Right renal cortex interstitium (tissue), 3 donors: ENCODE results near the gene PGA5. TPM values are rescaled to one million over a fixed set of nuclear protein-coding genes. Genes with fewer than 3 reads are reported as not detected.
"Not testable (repeated sequence)": the region's sequence is repeated elsewhere in the genome, so short reads cannot be mapped to it uniquely, and the experiment has no call there.

Experiments used
- DNase-seq, 3 donors: peaks; one replicate each; pipeline ENCODE4 v3.0.0-alpha.2; 2013; ENCODE audit warnings: low read depth in 3 of 3, low spot score in 2 of 3
- polyA plus RNA-seq, 3 donors: library from polyadenylated mRNA; unstranded; fragments of 120-200 nt; gene quantifications; one replicate each; pipeline ENCODE4 v1.2.1, GENCODE V29; 2013; ENCODE audit not compliant: insufficient read length in 3 of 3

Gene PGA5
- polyA plus RNA-seq, 3 donors = 0.17 TPM; not detected in 2

DNA sequence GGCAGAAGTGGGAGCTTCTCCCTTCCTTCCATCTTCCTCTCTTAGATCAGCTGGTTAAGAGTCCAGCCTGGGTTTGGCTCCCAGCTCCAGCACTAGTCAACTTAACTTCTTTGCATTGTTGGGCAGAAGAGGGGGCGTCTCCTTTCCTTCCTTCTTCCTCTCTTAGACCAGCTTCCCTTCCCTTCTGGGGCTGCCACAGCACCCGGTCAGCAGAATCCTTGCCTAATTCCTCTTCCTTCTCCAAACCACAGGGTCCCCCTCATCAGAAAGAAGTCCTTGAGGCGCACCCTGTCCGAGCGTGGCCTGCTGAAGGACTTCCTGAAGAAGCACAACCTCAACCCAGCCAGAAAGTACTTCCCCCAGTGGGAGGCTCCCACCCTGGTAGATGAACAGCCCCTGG, 18.3 kb upstream of the PGA5 start:
- not testable (repeated sequence) for DNase-seq

DNA sequence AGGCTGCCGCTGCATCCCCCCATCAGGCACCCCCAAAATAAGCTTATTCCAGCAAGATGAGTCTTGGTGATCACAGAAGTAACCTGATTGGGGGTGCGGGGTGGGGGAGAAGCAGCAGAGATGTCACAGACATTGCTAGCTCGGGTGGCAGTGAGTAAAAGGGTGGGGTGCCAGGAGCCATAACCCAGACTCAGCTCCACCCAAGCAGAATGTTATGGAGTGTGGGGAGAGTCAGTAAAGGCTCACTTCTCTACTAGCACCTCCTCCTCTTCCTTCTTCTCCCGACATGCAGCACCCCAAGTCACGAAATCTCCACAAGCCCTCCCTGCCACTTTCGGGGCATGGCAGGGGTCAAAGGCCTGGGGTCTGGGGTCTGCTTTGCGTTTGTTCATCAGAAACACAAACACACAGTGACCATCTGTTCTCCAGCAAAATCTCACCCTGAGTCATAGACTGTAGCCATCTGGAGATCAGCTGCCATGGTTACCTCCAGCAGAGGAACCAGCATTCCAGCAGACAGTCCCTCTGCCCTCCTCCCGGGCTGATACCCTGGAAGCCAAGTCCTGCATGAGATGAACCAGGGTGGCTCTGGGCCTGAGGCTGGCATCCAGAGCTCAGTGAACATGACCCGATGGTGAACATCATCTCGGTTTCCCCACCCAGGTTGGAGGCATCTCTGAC, 14.4 kb upstream of the PGA5 start:
- not testable (repeated sequence) for DNase-seq

- DNase-seq = not testable (repeated sequence)
Observed at GRCh38 chr11:61229458-61229857, 11.5 kb upstream of the PGA5 start.

- not testable (repeated sequence) for DNase-seq
Observed at GRCh38 chr11:61231033-61231432, 9.9 kb upstream of the PGA5 start.

DNA sequence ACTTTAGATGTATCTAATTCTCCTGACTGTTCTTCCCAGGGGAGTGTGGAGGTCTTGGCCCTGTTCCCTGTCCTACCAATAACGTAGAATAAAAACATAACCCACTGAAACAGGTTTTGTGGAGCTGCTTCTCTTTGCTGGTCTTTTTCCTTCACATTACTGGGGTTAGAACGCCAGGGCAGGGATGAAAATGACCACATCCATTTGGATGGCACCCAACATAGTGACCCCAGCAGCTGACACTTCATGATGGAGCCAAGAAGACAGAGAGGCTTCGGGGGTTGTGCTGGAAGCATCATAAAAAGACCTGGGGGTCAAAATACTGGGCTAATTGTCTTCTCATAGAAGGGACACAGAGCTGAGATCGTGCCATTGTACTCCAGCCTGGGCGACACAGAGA, 9.4 kb upstream of the PGA5 start:
- not testable (repeated sequence) for DNase-seq

DNA sequence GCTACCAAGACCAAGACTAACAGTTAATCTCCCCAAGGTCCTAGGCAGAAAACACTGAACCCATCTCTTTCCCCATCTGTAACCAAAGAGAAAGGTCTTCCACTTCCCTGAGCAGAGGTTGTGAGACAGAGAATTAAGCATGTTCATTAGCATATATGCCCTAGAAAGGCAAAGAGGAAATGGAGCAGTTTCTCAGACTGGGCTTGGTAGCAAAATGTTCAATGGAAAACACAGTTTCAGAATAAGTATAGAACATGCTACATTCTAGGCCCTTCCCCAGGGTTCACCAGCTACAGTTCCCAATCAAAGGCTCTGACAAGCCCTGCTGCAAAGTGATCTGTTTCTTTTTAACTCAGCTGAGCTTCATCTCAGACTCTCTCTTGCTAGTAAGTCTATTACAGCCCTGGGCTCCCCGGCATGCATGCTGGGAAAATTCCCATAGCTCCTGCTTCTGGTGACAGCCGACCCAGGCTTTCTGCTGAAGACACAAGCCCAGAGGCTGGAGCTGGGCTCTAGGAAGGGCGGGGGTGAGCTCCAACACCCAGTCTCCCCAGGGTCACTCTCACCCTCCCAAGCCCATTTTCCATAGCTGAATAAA, 8.3 kb upstream of the PGA5 start:
- DNase-seq = not testable (repeated sequence)

- not testable (repeated sequence) for DNase-seq
Observed at GRCh38 chr11:61237130-61237529, 3.8 kb upstream of the PGA5 start.

DNA sequence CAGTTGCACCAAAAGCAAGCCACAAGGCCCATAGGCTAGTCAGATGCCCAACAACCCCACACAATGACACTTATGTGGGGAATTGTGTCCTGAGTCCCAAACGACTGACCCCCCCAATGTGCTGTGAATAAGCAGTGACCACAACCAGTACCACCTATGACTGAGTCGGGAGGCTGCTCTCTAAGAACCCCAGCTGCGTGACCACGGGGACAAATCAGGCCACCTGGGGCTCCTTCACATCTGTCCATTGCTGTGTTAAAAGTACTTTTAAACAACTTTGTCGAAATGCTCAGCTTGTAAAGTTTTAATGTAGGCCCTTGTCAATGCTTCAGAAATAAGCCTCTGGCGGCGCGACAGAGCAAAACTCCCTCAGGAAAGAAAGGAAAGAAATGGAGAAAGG, 687 bp upstream of the PGA5 start:
- not testable (repeated sequence) for DNase-seq

DNA sequence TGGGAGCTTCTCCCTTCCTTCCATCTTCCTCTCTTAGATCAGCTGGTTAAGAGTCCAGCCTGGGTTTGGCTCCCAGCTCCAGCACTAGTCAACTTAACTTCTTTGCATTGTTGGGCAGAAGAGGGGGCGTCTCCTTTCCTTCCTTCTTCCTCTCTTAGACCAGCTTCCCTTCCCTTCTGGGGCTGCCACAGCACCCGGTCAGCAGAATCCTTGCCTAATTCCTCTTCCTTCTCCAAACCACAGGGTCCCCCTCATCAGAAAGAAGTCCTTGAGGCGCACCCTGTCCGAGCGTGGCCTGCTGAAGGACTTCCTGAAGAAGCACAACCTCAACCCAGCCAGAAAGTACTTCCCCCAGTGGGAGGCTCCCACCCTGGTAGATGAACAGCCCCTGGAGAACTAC, 551 bp downstream of the PGA5 start:
- not testable (repeated sequence) for DNase-seq

- not testable (repeated sequence) for DNase-seq
Observed at GRCh38 chr11:61245284-61245964, 4.4 kb downstream of the PGA5 start.

DNA sequence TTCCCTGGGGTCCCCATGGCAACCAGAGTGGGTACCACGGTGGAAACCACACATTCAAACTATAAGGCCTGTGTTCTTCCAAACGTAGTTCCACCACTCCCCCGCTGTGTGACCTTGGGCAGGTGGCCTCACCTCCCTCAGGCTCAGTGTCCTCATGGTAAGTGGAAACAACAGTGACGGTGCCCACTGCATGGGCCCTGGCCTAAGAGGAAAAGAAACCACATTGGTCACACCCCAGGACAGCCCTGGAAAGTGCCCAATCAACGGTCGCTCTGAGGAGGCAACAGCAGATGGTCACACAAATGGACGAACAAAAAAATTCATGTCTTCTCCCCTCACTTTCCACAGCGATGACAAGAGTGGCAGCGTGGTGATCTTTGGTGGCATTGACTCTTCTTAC, 7.1 kb downstream of the PGA5 start:
- not testable (repeated sequence) for DNase-seq

DNA sequence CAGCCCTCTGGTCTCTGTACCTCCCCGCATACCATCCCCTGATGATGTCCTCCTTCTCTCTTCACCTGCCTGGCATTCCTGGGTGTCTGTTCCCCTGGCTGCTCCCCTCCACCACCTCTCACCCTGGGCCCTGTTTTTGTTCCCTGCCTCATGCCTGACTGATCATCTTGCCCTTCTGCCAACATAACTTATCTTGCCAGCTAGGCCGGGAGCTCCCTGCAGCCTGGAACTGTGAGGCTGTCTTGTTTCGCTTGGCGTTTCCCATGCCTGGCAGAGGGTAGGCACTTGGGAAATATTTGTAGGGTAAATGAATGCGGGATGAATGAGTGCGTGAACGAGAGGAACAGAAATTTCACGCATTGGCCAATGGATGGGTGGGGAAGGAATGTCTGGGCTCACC, 8.2 kb downstream of the PGA5 start:
- DNase-seq = not testable (repeated sequence)

DNA sequence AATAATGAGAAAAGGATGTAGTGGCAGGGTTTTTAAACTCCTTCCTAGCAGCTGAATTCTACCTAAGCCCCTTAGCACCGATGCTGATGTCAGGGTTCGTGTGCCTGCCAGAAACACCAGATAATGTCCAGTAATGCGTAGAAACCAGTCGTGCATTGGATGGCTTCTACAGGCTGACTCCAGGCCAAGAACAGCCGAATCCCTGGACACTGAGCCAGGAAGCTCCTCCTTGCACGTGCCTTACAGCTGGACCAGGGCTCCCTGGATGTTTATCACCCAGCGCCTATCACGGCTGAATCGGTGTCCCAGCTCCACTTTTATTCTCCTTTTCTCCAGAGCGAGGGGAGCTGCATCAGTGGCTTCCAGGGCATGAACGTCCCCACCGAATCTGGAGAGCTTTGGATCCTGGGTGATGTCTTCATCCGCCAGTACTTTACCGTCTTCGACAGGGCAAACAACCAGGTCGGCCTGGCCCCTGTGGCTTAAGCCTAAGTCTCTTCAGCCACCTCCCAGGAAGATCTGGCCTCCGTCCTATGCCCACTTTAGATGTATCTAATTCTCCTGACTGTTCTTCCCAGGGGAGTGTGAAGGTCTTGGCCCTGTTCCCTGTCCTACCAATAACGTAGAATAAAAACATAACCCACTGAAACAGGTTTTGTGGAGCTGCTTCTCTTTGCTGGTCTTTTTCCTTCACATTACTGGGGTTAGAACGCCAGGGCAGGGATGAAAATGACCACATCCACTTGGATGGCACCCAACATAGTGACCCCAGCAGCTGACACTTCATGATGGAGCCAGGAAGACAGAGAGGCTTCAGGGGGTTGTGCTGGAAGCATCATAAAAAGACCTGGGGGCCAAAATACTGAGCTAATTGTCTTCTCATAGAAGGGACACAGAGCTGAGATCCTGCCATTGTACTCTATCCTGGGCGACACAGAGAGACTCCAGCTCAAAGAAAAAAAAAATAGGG, 10.1 kb downstream of the PGA5 start:
- not testable (repeated sequence) for DNase-seq

- not testable (repeated sequence) for DNase-seq
Observed at GRCh38 chr11:61252332-61252731, 11.4 kb downstream of the PGA5 start.

GRCh38 chr11:61254403-61255025, 13.5 kb downstream of the PGA5 start:
- peak in 2 of 3 donors; percentile 5 to 8 for DNase-seq

GRCh38 chr11:61256710-61257482, 15.9 kb downstream of the PGA5 start:
- DNase-seq = no peak

GRCh38 chr11:61258546-61258945, 17.6 kb downstream of the PGA5 start:
- DNase-seq = no peak

DNA sequence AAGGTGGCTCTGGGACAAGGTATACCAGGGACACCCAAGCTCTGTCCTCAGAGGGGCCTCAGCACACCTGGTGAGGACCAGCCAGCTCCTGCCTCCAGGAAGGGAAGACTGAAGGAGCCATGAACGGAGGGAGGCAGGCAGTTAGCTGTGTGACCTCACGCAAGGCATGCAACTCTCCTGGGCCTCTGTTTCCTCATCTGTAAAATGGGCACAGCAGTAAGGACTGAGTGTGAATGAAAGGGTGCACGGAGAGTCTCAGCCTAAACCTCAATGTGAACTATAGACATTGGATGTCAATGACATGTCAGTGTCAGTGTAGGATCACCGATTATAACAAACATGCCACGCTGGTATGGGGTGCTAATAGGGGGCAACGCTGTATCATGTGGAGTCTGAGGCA, 18.4 kb downstream of the PGA5 start:
- no peak for DNase-seq

- no peak for DNase-seq
Observed at GRCh38 chr11:61264371-61264770, 23.4 kb downstream of the PGA5 start.
